GM12873 (cell line): ENCODE data around the gene PRKCB.

Source experiments
- TF ChIP-seq, protein P1 (sequence below): IDR thresholded peaks from 2 replicates; pipeline ENCODE4 v1.5.1; 2012; ENCODE audit warnings: low read depth, mild to moderate bottlenecking, moderate library complexity, low read length, control low read depth; ENCODE audit not compliant: insufficient read depth; ENCODE audit errors: missing control alignments

PRKCB gene

DNA sequence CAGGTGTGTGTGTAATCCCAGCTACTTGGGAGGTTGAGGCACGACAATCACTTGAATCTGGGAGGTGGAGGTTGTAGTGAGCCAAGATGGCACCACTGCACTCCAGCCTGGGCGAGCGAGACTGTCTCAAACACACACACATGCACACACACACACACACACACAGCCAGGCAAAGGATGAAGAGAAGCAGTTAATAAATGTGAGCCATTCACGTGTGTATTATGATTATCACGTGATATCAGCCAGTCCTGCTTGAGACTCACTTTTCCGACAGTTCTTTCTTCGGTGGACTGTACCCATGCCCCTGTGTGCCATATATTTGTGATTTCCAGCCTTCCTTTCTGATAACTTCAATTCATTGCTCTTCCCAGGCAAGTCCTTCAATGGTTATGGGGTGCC lies 119.3 kb downstream of the PRKCB start:
- TF ChIP-seq, protein P1, sequence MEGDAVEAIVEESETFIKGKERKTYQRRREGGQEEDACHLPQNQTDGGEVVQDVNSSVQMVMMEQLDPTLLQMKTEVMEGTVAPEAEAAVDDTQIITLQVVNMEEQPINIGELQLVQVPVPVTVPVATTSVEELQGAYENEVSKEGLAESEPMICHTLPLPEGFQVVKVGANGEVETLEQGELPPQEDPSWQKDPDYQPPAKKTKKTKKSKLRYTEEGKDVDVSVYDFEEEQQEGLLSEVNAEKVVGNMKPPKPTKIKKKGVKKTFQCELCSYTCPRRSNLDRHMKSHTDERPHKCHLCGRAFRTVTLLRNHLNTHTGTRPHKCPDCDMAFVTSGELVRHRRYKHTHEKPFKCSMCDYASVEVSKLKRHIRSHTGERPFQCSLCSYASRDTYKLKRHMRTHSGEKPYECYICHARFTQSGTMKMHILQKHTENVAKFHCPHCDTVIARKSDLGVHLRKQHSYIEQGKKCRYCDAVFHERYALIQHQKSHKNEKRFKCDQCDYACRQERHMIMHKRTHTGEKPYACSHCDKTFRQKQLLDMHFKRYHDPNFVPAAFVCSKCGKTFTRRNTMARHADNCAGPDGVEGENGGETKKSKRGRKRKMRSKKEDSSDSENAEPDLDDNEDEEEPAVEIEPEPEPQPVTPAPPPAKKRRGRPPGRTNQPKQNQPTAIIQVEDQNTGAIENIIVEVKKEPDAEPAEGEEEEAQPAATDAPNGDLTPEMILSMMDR: no peak

DNA sequence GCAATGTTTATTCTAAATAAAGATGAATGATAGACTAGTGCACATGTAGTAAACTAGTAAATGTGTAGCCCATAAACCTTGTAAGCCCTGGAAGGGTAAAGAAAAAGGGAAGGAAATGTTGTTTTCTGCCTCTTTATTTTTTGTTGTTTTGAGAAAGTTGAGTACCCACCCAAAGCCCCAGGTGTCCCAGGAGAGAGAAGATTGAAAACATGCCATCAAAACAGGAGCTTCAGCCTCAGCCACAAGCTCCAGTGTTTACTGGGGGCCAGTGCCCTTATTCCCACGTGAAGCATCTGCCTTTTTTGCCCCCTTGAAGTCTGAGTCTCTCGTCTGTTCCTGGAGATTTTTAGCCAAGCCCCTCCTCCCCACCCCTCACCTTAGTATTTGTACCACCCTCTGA lies 121.5 kb downstream of the PRKCB start:
- TF ChIP-seq, protein P1: no peak

DNA sequence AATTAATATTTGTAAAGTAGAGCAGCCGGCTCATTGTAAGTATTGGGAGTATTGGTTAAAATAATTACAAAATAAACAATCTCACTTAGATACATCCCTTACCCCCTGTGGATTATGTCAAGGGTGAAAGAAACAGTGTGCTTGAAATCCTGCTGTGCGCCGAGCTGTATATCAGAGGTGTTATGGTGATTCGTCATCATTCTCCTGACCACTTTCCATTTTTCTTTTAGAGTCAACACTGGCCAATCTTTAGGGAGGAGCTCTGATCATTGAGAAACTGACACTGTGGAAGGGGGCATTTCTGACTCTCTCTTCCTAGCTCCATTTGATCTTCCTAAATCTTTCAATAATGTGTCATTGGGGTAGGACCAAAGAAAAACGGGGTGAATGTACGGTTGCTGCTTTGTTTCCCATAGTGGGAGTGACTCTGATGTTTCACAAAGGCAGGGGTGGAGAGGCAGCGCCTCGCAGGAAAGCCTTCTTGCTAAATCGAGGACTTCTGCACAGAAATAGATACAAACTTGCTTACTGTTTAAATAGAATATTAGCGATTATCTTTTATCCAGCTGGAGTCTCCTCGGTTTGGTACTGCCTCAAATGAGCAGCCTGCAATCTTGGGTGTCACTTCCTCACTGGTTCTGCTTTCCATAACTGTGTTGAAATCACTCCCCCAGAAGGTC lies 123.4 kb downstream of the PRKCB start:
- TF ChIP-seq, protein P1: no peak

DNA sequence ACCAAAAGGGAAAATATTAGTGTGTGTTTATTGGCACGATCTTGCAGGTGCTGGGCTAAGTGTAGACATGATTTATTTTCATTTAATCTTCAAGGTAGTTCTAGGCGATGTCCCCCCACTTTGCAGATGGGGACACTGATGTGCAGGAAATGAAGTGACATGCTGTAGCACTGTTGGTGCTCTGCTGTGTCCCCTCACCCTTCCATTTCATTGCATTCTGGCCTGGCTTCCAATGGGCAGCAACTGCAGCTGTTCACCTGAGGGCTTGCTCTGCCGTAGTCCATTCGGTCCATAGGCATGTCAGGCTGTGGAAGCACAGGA lies 123.9 kb downstream of the PRKCB start:
- TF ChIP-seq, protein P1: no peak

DNA sequence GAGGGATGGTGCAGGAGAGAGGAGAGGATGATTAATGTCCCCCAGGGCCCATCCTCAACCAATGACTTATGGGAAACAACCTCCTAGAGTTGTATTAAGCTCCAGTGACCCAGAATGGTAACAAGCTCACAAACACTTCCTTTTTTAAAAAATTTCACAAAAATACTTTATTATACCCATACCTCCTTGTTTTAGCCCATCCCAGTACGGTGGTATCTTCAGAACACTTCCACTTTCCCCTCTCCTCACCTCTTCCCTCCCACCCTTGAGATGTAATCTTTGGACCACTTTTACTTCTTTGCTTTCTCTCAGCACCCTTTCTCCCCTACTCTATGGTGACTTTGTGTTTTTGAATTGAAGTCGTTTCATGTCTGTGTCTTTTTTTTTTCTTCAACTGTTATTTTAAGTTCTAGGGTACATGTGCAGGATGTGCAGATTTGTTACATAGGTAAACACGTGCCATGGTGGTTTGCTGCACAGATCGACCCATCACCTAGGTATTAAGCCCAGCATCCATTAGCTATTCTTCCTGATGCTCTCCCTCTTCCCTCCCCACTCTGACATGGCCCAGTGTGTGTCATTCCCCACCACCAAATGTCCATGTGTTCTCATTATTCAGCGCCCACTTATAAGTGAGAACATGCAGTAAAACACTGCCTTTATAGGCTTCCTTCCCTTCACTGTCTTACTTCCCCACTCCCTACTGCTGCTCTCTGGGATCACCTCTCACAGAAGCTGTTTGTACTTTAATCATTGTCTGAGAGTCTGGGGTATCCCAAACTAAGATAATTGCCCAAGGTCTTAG lies 124.5 kb downstream of the PRKCB start:
- TF ChIP-seq, protein P1: no peak

DNA sequence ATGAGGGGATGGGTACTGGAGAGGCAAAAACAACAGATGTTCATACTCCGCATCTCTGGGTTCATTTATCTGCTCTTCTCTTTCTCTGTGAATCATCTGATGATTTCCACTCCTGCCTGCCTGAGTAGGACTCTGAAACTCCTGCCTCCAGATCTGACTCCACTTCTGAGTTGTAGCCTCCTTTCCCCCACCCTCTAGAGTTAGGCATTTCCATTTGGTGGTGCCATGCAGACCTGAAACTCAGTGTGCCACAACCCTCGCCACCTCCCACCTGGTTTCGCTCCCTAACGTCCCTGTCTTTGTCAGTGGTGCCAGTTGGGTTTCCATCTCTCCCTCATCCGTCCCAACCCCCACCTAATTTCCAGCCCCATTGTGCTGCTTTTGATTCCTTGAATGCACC lies 126.2 kb downstream of the PRKCB start:
- TF ChIP-seq, protein P1: no peak

DNA sequence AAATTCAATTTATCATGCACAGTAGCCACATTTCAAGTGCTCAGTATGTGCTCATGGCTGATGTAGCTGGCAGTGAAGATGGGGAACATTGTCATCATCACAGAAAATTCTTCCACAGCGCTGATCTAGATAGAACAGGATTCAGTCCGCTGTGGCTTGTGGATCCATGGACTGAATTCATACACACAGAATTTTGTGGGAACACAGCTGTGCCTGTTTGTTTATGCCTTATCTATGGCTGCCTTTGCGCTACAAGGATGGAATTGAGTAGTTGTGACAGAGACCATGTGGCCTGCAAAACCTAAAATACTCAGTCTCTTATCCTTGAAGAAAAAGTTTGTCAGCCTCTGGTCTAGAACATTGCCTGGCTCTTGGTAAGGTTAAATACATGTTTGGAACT lies 128.4 kb downstream of the PRKCB start:
- TF ChIP-seq, protein P1: no peak
